C4-2B (cell line): Measurements from ENCODE around the gene KLHL26.

Source experiments
- H3K27ac ChIP-seq: fragments of 450-650 bp; 2 replicates; pipeline ENCODE4 v1.5.1; 2017
- ZFX ChIP-seq: fragments of 450-650 bp; IDR thresholded peaks from 2 replicates; pipeline ENCODE4 v1.6.1; 2017
- TF ChIP-seq, protein P1 (sequence below): fragments of 450-650 bp; conservative IDR thresholded peaks from 2 replicates; pipeline ENCODE4 v1.5.1; 2017; ENCODE audit warnings: mild to moderate bottlenecking

Gene KLHL26

DNA sequence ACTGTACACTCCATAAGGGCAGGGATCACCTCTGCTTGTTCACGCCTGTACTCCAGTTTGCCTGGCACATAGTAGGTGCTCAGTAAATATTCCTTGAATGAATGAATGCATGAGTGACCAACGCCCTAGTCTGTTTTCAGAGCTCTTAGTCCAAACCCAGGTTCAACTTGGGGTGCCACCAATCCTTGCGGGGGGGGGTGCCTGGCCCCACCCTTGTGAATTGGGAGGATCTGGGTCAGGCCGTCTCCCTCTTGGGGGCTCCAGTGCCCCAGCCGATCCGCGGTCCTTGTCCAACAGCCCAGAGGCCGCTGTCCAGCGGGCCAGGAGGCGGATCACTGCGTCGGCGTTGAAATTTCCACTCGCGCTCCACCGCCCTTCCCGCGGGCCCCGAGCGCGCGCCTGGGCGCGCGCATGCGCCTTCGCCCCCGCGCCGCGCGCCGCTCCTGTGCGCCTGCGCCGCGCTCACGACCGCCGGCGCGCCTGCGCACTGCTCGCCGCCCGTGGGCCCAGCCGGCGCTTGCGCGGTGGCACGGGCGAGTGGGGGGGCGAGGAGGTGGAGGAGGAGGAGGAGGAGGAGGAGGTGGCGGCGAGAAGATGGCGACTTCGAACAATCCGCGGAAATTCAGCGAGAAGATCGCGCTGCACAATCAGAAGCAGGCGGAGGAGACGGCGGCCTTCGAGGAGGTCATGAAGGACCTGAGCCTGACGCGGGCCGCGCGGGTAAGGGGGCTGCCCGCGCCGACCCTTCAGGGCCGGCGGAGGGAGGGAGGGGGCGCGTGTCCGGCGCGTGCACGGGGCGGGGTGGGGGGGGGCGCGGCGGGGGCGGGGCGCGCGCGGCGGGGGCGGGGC is 46.5 kb downstream of the KLHL26 start, which contains the start of gene CRTC1:
Gene CRTC1, plus strand, starts transcription at position 572 of the 849 bp plus-strand sequence. Its CDS starts 23 bp downstream, at position 595.
- no peak for TF ChIP-seq ZFX
- TF ChIP-seq, protein P1, sequence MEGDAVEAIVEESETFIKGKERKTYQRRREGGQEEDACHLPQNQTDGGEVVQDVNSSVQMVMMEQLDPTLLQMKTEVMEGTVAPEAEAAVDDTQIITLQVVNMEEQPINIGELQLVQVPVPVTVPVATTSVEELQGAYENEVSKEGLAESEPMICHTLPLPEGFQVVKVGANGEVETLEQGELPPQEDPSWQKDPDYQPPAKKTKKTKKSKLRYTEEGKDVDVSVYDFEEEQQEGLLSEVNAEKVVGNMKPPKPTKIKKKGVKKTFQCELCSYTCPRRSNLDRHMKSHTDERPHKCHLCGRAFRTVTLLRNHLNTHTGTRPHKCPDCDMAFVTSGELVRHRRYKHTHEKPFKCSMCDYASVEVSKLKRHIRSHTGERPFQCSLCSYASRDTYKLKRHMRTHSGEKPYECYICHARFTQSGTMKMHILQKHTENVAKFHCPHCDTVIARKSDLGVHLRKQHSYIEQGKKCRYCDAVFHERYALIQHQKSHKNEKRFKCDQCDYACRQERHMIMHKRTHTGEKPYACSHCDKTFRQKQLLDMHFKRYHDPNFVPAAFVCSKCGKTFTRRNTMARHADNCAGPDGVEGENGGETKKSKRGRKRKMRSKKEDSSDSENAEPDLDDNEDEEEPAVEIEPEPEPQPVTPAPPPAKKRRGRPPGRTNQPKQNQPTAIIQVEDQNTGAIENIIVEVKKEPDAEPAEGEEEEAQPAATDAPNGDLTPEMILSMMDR, result no peak
- H3K27ac ChIP-seq, result peak within 1 kb of the TSS; percentile 81

DNA sequence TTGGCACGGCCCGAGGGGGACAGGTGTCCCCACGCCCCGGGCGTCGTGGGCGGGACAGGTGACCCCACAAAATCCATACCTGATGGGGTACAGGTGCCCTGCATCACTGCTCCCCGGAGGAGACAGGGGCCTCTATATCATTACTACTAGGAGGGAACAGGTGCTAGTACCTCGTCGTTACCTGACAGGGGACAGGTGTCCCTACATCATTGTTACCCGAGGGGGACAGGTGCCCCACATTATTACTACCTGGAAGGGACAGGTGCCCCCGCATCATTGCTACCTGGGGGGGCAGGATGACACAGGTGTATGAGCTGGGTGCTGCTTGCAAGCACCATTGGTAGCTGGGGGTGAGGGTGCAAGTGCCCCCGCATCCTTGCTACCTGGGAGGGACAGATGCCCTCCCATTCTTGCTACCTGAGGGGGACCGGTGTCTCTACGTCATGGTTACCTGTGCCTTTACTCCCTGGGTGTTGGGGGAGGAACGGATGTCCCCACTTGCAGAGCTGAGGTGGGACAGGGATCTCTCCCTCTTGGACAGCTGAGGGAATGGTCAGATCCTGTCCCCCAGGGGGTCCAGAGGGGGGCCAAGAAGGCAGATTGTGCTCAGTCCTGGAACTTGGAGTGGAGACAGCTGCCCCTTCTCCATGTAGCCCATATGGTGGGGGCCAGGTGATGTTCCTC is 47.3 kb downstream of the KLHL26 start:
- TF ChIP-seq ZFX, result no peak
- TF ChIP-seq, protein P1, result no peak
- H3K27ac ChIP-seq, result peak overlapping the region; percentile 81

DNA sequence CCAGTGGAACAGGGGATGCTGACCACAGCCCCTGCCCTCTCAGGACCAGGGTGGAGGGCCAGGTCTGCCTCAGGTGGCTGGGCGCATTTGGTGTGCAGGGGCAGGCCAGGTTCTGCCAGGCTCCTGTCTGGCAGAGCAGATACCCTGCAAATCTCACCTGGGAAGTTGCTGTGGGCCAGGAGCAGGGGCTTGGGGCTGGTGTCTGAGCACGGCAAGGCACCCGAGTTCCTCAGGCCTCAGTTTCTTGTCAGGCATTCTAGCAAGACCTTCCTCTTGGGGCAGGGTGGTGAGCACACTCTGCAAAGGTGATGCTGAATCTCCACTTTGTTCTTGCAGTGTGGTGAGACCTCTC is 47.8 kb downstream of the KLHL26 start:
- TF ChIP-seq, protein P1, result no peak
- TF ChIP-seq ZFX, result no peak
- H3K27ac ChIP-seq, result peak overlapping the region; percentile 81

- no peak overlapping the region for H3K27ac ChIP-seq
- TF ChIP-seq, protein P1, result no peak
- no peak for TF ChIP-seq ZFX
Observed at GRCh38 chr19:18685597-18686190, 48.9 kb downstream of the KLHL26 start.

GRCh38 chr19:18687740-18688465 is 51.1 kb downstream of the KLHL26 start:
- H3K27ac ChIP-seq, result no peak overlapping the region
- TF ChIP-seq ZFX, result no peak
- TF ChIP-seq, protein P1, result no peak

GRCh38 chr19:18696023-18696422 is 59.2 kb downstream of the KLHL26 start:
- peak overlapping the region; percentile 58 for H3K27ac ChIP-seq
- no peak for TF ChIP-seq ZFX
- TF ChIP-seq, protein P1, result no peak
